Keratinocyte (primary cell): Measurements from ENCODE around the gene FREM1.

Experiments used
- EZH2 ChIP-seq: IDR thresholded peaks from one replicate; pipeline ENCODE4 v1.6.1; 2012; ENCODE audit warnings: inconsistent platforms, mild to moderate bottlenecking, low read length, moderate library complexity
- TF ChIP-seq, protein P1 (sequence below), 3 experiments: IDR thresholded peaks in 1 of 3; conservative IDR thresholded peaks in 1 of 3; optimal IDR thresholded peaks in 1 of 3; 2 replicates in 2 of 3; 3 replicates in 1 of 3; pipeline versions ENCODE3 to v1.5.1; 2011; ENCODE audit warnings: low read length in 3 of 3, mild to moderate bottlenecking in 3 of 3, moderate library complexity in 2 of 3, control low read depth in 1 of 3, inconsistent platforms in 1 of 3; ENCODE audit not compliant: insufficient read depth in 2 of 3; ENCODE audit errors: extremely low read depth in 1 of 3

DNA sequence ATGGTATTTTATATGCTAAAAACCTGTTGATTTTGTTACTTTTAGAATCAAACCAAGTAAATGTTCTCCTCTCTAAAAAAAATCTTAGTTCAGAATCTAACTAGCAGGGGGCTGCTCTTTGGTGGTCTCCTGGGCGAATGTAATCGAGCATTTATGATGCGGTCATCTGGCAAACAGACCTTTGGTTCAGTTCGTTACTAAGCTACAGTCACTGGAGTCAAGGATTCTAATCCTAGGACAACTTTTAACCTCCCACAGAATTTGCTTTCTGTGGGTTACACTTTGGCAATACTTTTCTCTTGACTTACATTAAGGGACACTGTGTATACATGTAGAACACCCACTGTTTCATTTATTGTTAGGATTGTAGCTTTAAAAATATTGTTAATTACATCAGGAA, 26.3 kb upstream of the FREM1 start:
- TF ChIP-seq, protein P1, sequence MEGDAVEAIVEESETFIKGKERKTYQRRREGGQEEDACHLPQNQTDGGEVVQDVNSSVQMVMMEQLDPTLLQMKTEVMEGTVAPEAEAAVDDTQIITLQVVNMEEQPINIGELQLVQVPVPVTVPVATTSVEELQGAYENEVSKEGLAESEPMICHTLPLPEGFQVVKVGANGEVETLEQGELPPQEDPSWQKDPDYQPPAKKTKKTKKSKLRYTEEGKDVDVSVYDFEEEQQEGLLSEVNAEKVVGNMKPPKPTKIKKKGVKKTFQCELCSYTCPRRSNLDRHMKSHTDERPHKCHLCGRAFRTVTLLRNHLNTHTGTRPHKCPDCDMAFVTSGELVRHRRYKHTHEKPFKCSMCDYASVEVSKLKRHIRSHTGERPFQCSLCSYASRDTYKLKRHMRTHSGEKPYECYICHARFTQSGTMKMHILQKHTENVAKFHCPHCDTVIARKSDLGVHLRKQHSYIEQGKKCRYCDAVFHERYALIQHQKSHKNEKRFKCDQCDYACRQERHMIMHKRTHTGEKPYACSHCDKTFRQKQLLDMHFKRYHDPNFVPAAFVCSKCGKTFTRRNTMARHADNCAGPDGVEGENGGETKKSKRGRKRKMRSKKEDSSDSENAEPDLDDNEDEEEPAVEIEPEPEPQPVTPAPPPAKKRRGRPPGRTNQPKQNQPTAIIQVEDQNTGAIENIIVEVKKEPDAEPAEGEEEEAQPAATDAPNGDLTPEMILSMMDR (optimal IDR thresholded peaks at IDR 0.05 in 1 of 3, IDR thresholded peaks at IDR 0.05 in 1 of 3, conservative IDR thresholded peaks at IDR 0.05 in 1 of 3; ENCODE audit: extremely low read depth in 1 of 3, insufficient read depth in 2 of 3, low read length in 3 of 3): no peak
- TF ChIP-seq EZH2: no peak
